T-cell (primary cell): ENCODE measurements around the gene CYSTM1. TPM values are rescaled to one million over a fixed set of nuclear protein-coding genes. Genes with fewer than 3 reads are reported as not detected.

Source experiments
- ATAC-seq, 4 experiments: fragments of 200-7000 bp in 3 of 4; fragments of 150-1000 bp in 1 of 4; cut with Tn5 transposase; replicated peaks in 1 of 4; 1 replicate in 3 of 4; 2 replicates in 1 of 4; pipeline ENCODE4 v1.10.0; 2021; ENCODE audit warnings: moderate library complexity in 3 of 4, mild to moderate bottlenecking in 2 of 4, moderate number of reproducible peaks in 1 of 4
- CTCF ChIA-PET, 2 donors: fragments of 300-600 bp; sonication (Branson Sonifier 250); formaldehyde crosslinking; loops; one replicate each; lab custom pipeline; 2022; ENCODE audit warnings: antibody characterized with exemption in 2 of 2; lab: Charles Lee
- POLR2A ChIA-PET, 2 donors: fragments of 300-600 bp; sonication (Branson Sonifier 250); formaldehyde crosslinking; loops; one replicate each; lab custom pipeline; 2022; ENCODE audit warnings: antibody characterized with exemption in 2 of 2; lab: Charles Lee
- DNase-seq, 35 experiments: peaks; one replicate each; pipeline versions ENCODE4 v3.0.0 to v3.0.0-alpha.2; 2013 to 2023
- H3K27ac ChIP-seq: one replicate; pipeline ENCODE4 v1.5.1; 2013; ENCODE audit warnings: low read length
- H3K27me3 ChIP-seq, 2 experiments: replicated peaks in 1 of 2; 1 replicate in 1 of 2; 2 replicates in 1 of 2; pipeline versions ENCODE4 v1.6.1 to v1.7.0; 2013; ENCODE audit warnings: low read length in 1 of 2, mixed read lengths in 1 of 2; ENCODE audit not compliant: control insufficient read depth in 2 of 2, insufficient read depth in 2 of 2; ENCODE audit errors: extremely low read depth in 1 of 2
- H3K36me3 ChIP-seq, 2 donors: 1 replicate in 1 of 2; 2 replicates in 1 of 2; pipeline versions ENCODE4 v1.6.1 to v1.7.0; 2013; ENCODE audit warnings: low read length in 1 of 2; ENCODE audit not compliant: control insufficient read depth in 2 of 2, insufficient read depth in 1 of 2; ENCODE audit errors: extremely low read depth in 1 of 2
- H3K4me1 ChIP-seq, 2 experiments: 1 replicate in 1 of 2; 2 replicates in 1 of 2; pipeline versions ENCODE4 v1.6.1 to v1.7.0; 2013; ENCODE audit warnings: low read length in 2 of 2, mixed read lengths in 1 of 2; ENCODE audit not compliant: insufficient read depth in 2 of 2, control insufficient read depth in 1 of 2; ENCODE audit errors: extremely low read depth in 1 of 2
- H3K4me3 ChIP-seq, 2 donors: 1 replicate in 1 of 2; 2 replicates in 1 of 2; pipeline versions ENCODE4 v1.5.1 to v1.7.0; 2013; ENCODE audit warnings: mild to moderate bottlenecking in 2 of 2, low read length in 1 of 2, moderate library complexity in 1 of 2; ENCODE audit not compliant: control insufficient read depth in 1 of 2; ENCODE audit errors: extremely low read depth in 1 of 2
- H3K9me3 ChIP-seq: 2 replicates; pipeline ENCODE4 v1.7.0; 2013
- H3K27ac Mint-ChIP-seq, 2 donors: one replicate each; pipeline ENCODE4 v1.8.0; 2020 to 2021; ENCODE audit warnings: mild to moderate bottlenecking in 2 of 2, mixed read lengths in 2 of 2
- H3K27me3 Mint-ChIP-seq, 2 donors: one replicate each; pipeline ENCODE4 v1.8.0; 2021 to 2022; ENCODE audit warnings: mixed read lengths in 2 of 2
- H3K36me3 Mint-ChIP-seq: one replicate; pipeline ENCODE4 v1.8.0; 2021; ENCODE audit warnings: mixed read lengths
- H3K4me1 Mint-ChIP-seq, 3 donors: one replicate each; pipeline ENCODE4 v1.8.0; 2020 to 2022; ENCODE audit warnings: mixed read lengths in 3 of 3, mild to moderate bottlenecking in 1 of 3
- H3K4me3 Mint-ChIP-seq, 3 donors: one replicate each; pipeline ENCODE4 v1.8.0; 2020 to 2022; ENCODE audit warnings: mild to moderate bottlenecking in 3 of 3, mixed read lengths in 3 of 3, moderate library complexity in 3 of 3
- H3K9me3 Mint-ChIP-seq, 3 donors: one replicate each; pipeline ENCODE4 v1.8.0; 2020 to 2022; ENCODE audit warnings: mixed read lengths in 3 of 3
- WGBS: methylation state at CpG from one replicate; pipeline ENCODE4 v1.1.5; 2013; ENCODE audit warnings: missing lambda C conversion rate; ENCODE audit not compliant: insufficient coverage; 5-methylcytosine and 5-hydroxymethylcytosine counted together
- total RNA-seq, 35 experiments: library from RNA in 6 of 35; stranded (reverse) in 6 of 35; fragments of 120-200 nt in 1 of 35; gene quantifications; one replicate each; pipeline versions ENCODE4 v1.2.1 to v1.2.4 and lab custom pipeline; 2013 to 2026

The CYSTM1 gene
- total RNA-seq, 5 donors from 2014 or later (not counting 1 experiment from before 2014, with no cell fraction given), result 1.9 to 6.0 (median 5.0) TPM

DNA sequence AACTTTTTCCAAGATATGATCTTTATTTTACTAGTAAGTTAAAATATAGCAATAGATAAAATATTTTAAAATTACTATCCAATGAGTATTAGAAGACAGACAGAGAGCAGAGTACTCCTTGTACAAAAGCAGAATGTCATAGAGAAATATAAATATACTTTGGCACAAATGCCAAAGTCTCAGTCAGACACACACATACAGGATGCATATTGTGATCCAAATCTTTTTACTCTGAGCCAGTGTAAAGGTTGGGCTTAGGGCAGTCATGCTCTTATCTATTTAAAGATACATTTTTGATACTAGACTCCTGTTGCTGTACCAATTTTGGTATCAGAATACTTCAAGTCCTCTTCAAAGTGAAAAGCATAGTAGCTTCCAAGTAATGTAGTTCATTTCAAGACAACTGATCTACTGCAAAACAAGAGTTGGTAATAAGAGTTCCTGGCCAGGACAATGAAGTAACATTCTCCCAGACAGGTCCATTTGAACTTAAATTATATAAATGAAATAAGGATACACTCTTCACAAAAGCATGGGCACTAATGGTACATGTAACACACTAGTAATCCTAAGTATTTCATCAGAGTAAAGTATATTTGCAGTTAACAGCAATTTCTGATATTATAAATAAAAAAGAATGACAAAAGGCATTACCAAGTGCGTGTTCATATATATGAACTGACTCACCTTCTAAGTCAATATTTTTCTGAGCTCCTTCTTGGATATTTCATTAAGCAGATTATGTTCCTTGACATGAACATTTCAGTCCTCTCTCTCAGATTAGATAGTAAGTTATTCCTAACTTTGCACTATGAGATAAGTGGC lies 117.4 kb downstream of the CYSTM1 start:
- Histone ChIP-seq H3K4me3 (no peak overlapping the region), H3K27me3 (no peaks in the 10 kb centered on the region), H3K9me3 (no peaks in the 10 kb centered on the region), H3K4me1 (peaks cover 0 to 18% of the 10 kb centered on the region in 2 experiments), H3K27ac (no peak overlapping the region), H3K36me3 (peaks cover 0 to 5% of the 10 kb centered on the region in 2 donors)
- H3K9me3 Mint-ChIP-seq, result no peaks in the 10 kb centered on the region
- POLR2A ChIA-PET, result interaction anchor here in 1 of 2 donors (0.7 kb wide), 1 partner anchor 423 kb away, joined by 4 read pairs; no protein-coding TSS in a partner anchor
- peak overlapping the region in 1 of 3 donors; percentile 38 for H3K4me3 Mint-ChIP-seq
- no CpG with 5 or more reads among the region's 1 CpG for WGBS
- H3K4me1 Mint-ChIP-seq, result peaks cover 59 to 85% (median 68%) of the 10 kb centered on the region in 3 donors
- no peak for ATAC-seq
- DNase-seq, result no peak
- peaks cover 26% of the 10 kb centered on the region for H3K36me3 Mint-ChIP-seq
- CTCF ChIA-PET, result interaction anchor here in 1 of 2 donors (0.5 to 1.0 kb wide), 2 partner anchors 20 to 48 kb away, joined by 3 read pairs; no protein-coding TSS in a partner anchor
- no peak overlapping the region for H3K27ac Mint-ChIP-seq
- no peaks in the 10 kb centered on the region for H3K27me3 Mint-ChIP-seq

Other genes starting within 250 kb of the CYSTM1 start
- under 1 TPM in 4 of 5 donors, not detected in 1; 0.12 to 0.15 (median 0.12) TPM for gene NRG2, start 131.9 kb upstream of the CYSTM1 start, total RNA-seq
- gene PURA, start 61.1 kb upstream of the CYSTM1 start, total RNA-seq, result 10 to 100 TPM; 10.8 to 28.1 (median 25.3) TPM
- 10 to 100 TPM in 2 of 5 donors, 1 to 10 TPM in 3; 4.7 to 11.3 (median 9.7) TPM for gene IGIP, start 49.3 kb upstream of the CYSTM1 start, total RNA-seq
- 10 to 100 TPM; 26.9 to 32.2 (median 28.1) TPM for gene PFDN1, start 127.9 kb downstream of the CYSTM1 start, total RNA-seq
- gene HBEGF, start 171.4 kb downstream of the CYSTM1 start, total RNA-seq, result 1 to 10 TPM in 3 of 5 donors, under 1 TPM in 2; 0.47 to 2.8 (median 1.9) TPM
- gene SLC4A9, start 185.0 kb downstream of the CYSTM1 start, total RNA-seq, result under 1 TPM in 1 of 5 donors, not detected in 4; 0.18 TPM
- gene ANKHD1, start 226.6 kb downstream of the CYSTM1 start, total RNA-seq, result 100 to 1,000 TPM; 184 to 220 (median 203) TPM